SH-SY5Y (cell line): ENCODE results near the gene FXYD3.

ENCODE experiments used
- GATA2 ChIP-seq: IDR thresholded peaks from 2 replicates; pipeline ENCODE4 v1.6.1; 2011; ENCODE audit warnings: mild to moderate bottlenecking, low read depth, low read length
- GATA3 ChIP-seq: IDR thresholded peaks from 2 replicates; pipeline ENCODE4 v1.6.1; 2011; ENCODE audit warnings: low read depth, mild to moderate bottlenecking, low read length, moderate library complexity

The FXYD3 gene

GRCh38 chr19:35093941-35094647, 21.5 kb upstream of the FXYD3 start:
- 0 out of 2 replicates have a peak, but pooled peaks have one; percentile 2 for TF ChIP-seq GATA2
- no peak for TF ChIP-seq GATA3

- no peak for TF ChIP-seq GATA3
- TF ChIP-seq GATA2 = no peak
These were observed 21.0 kb upstream of the FXYD3 start for GRCh38 chr19:35094656-35095055.

DNA sequence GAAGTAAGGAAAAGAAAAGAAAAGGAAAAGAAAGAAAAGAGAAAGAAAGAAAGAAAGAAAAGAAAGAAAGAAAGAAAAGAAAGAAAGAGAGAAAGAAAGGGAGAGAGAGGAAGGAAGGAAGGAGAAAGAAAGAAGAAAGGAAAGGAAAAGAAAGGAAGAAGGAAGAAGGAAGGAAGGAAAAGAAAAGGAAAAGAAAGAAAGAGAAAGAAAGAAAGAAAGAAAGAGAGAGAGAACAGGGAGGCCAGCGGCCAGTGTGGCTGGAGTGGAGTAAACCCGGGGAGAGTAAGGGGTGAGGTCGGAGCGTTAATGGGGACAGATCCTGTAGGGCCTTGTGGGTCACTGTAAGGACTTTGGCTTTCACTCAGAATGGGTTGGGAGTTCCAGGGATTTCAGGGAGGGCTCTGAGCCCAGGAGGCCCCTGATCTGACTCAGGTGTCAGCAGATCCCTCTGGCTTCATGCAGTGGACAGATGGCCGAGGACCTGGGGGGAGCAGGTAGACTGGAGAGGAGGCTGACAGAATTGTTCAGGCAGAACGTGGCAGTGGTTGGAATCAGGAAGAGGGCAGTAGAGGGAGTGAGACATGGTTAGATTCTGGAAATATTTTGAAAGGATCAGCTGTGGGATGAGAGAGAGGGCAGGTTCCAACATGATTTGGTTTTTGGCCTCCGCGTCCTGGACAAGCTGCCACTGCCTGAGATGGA, 19.8 kb upstream of the FXYD3 start:
- TF ChIP-seq GATA3 (no peak), GATA2 (no peak)

GRCh38 chr19:35098413-35099049, 17.1 kb upstream of the FXYD3 start:
- TF ChIP-seq GATA3 (no peak), GATA2 (no peak)

DNA sequence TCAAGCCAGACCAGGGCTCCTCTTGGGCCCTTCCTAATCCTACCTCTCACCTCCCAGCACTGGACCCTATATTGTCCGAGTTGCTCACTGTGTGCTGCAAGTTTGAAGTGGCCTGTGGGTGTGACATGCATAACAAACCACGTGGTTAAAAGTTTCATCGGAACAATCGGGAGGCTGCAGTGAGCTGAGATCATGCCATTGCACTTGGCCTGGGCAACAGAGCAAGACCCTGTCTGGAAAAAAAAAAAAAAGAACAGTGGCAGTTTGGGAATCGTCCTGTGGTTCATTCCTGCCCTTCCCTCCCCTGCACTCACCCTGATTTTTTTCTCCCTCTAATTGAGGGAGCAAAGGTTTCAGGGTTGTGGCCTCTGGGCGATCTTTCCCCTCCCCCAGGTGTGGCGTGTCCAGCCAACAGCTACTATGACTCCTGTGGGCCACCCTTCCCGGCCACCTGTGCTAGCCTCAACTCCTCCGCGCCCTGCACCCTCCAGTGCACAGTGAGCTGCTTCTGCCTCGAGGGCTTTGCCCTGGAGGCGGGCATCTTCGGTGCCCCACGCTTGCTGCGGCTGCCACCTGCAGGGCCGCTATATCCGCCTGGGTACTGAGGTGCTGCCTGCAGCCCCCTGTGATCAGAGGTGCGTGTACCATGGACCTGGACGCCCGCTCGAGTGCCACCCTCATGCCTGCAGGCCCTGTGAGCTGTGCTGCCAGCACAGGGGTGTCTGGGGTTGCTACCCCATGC, 16.3 kb upstream of the FXYD3 start:
- TF ChIP-seq GATA3 (no peak), GATA2 (no peak)

DNA sequence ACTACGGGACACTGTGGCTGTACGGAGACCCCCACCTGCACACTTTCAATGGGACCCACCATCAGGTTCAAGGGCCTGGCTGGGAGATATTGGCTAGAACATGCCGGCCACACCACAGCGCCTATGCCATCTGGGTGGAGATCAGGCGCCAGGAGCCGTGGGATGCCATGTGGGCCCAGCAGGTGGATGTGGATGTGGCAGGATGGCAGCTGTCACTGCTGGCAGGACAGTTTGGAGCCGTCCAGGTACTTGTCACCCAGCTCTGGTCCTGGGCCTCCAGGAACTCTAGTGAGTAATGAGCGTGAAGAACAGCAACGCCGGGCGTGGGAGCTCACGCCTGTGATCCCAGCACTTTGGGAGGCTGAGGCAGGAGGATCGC, 15.7 kb upstream of the FXYD3 start:
- TF ChIP-seq GATA2 = no peak
- TF ChIP-seq GATA3 = no peak

DNA sequence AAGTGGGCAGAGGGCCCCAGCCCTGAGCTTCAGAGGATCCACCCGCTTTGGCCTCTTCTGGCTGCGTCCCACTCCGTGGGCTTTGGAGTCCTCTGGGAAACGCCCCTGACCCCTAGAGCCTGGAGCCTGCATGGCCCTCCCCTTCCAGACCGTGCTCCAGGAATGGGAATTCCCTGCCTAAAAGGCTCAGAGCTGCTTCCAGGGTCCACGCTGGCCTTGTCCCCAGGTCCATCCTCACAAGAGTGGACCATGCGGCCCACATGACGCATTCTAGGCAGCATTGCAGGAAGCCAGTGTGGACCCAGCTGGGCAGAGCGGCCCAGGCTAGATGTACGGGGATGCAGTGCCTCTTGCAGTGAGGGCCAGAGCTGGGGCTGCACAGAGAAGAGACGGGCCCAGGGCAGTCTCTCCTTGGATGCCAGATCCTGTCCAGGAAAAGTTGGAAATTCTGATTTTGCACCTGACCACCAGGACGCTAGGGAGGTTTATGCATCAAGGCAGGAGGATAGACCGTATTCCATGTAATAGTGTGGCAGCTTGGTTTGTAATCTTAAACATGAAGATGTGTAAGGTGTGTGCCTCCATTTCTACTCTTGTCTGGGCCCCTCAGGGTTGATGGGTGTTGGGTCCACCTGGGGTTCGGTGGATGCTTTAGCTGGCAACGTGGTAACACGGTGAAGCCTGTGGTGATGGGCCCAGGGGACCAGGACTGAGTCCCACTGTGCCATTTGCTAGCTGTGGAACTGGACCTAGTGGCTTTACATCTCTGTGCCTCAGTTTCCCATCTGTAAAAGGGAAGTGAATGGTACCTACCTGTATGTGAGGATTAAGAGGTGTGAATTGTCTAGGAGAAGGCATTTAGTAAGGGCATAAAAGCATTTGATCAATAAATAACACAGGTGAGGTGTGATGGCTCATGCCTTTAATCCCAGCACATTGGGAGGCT, 14.8 kb upstream of the FXYD3 start:
- TF ChIP-seq GATA3 (no peak), GATA2 (no peak)

DNA sequence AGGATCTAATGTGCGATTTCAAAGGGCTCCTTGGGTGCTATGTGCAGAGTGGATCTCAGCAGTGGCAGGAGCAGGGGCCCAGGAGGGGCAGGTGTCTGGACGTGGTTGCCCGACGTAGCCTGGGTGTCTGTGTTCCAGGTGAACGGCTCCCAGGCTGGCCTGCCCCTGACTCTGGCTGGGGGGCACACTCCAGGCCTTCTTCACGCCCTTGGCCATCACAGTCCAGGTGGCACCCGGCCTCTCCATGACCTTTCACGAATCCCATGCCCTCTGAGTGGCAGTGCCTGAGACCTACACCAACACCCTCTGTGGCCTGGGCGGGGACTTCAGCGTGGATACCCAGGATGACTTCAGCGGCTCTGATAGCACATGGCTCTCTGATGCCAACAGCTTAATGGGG, 11.3 kb upstream of the FXYD3 start:
- TF ChIP-seq GATA2 (no peak), GATA3 (no peak)

- no peak for TF ChIP-seq GATA3
- no peak for TF ChIP-seq GATA2
These were observed 10.6 kb upstream of the FXYD3 start for GRCh38 chr19:35105047-35105410.

DNA sequence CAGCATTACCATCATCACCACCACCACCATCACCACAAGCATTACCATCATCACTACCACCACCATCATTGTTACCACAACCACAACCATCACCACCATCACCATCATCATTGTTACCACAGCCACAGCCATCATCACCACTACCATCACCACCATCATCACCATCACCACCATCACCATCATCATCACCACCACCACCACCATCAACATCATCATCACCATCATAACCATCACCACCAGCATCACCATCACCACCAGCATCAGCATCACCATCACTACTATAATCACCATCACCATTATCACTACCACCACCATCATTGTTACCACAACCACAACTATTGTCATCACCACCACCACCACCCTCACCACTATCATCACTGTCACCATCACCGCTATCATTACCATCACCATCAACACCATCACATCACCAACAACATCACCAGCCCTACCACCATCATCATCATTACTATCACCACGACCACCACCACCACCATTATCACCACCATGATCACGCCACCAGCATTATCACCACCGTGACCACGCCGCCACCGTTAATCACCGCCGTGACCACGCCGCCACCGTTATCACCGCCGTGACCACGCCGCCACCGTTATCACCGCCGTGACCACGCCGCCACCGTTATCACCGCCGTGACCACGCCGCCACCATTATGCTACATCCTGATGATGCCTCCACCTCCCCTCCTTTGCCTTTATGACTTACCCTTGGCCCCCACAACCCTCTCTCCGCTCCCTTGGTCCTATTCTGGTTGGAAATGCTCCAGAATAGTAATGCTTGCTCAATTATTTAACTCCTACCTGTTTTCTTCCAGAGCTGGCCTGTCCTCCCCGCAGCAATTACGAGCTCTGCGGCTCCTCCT, 10.0 kb upstream of the FXYD3 start:
- TF ChIP-seq GATA2 = no peak
- TF ChIP-seq GATA3 = no peak

GRCh38 chr19:35106291-35106583, 9.4 kb upstream of the FXYD3 start:
- no peak for TF ChIP-seq GATA3
- no peak for TF ChIP-seq GATA2

GRCh38 chr19:35106898-35107541, 8.6 kb upstream of the FXYD3 start:
- TF ChIP-seq GATA3 (no peak), GATA2 (no peak)
